Heart left ventricle (tissue), 13 donors: ENCODE results near the gene MAGED1.

Experiments
- CTCF ChIP-seq, 12 donors: fragments of 200-600 bp; sonication (generic) in 4 of 12; IDR thresholded peaks; one replicate each; pipeline versions ENCODE4 v1.5.0 to v1.8.0; 2018 to 2022; ENCODE audit warnings: antibody characterized with exemption in 12 of 12, mild to moderate bottlenecking in 5 of 12
- POLR2A ChIP-seq, 2 donors: fragments of 450-650 bp; IDR thresholded peaks; one replicate each; pipeline ENCODE4 v1.6.1; 2017; ENCODE audit warnings: antibody characterized with exemption in 2 of 2, mild to moderate bottlenecking in 2 of 2, moderate library complexity in 2 of 2
- donor health status: ischemic (EF 13 %, LVEDD 7.1; RV severe dilation, severe dysfunction).
- donor health status: DM: no; HTN: yes; CAD: no.
- donor health status: DM: no; HTN: no; CAD: no.
- donor health status: ischemic (EF 25% LVEDD 6.9; RV normal size, moderate dysfunction).
- donor health status: ischemic (EF 25% LVEDD 5.7; RV mildly dilated, moderate dysfunction).
- donor health status: ischemic (EF 35%, LVEDD 5.7; RV mildly dilated, moderate dysfunction).
- donor health status: nonischemic (EF 11% LVEDD 7.7; RV severe dilation, severe dysfunction).
- donor health status: DM: yes; HTN: yes; CAD: no.
- donor health status: PGD.
- donor health status: ischemic (EF 29% LVEDD 5.4; RV normal size, mild dysfunction).
- donor health status: nonischemic (EF 23%, LVEDD 6.1; RV moderate dilation, normal function).

- TF ChIP-seq CTCF (IDR thresholded peaks at IDR 0.05) (no peak), POLR2A (IDR thresholded peaks at IDR 0.05) (no peak)
Measured at GRCh38 chrX:51855698-51856097, 37.7 kb upstream of the MAGED1 start.
